H1 (cell line): ENCODE results near the gene KRT75. TPM values are rescaled to one million over a fixed set of nuclear protein-coding genes. Genes with fewer than 3 reads are reported as not detected.

ENCODE experiments used
- CTCF ChIA-PET: fragments of 300-600 bp; sonication (Branson Sonifier 250); formaldehyde crosslinking; loops from one replicate; lab custom pipeline; 2021; ENCODE audit not compliant: partially characterized antibody; lab: Charles Lee
- POLR2A ChIA-PET: fragments of 300-600 bp; sonication (Branson Sonifier 250); formaldehyde crosslinking; loops from one replicate; lab custom pipeline; 2021; ENCODE audit warnings: inconsistent platforms; ENCODE audit not compliant: partially characterized antibody; lab: Charles Lee
- DNase-seq, 2 experiments: peaks; one replicate each; pipeline versions ENCODE4 v3.0.0 to v3.0.0-alpha.2; 2010 to 2022; ENCODE audit warnings: low spot score in 2 of 2, low read depth in 1 of 2, mixed read lengths in 1 of 2
- FAIRE-seq: peaks from 2 replicates; lab custom pipeline; 2011; peaks lifted over from hg19 to GRCh38; lab: Jason Lieb, UNC
- H2AFZ ChIP-seq: 2 replicates; pipeline ENCODE4 v1.8.1; 2012; ENCODE audit warnings: low read length, inconsistent platforms
- H2AK5ac ChIP-seq: 2 replicates; pipeline ENCODE4 v1.6.1; 2013; ENCODE audit warnings: low read depth, low read length
- H2BK120ac ChIP-seq: replicated peaks from 2 replicates; pipeline ENCODE3; 2013; ENCODE audit warnings: low read depth, low read length, inconsistent platforms
- H2BK12ac ChIP-seq: 2 replicates; pipeline ENCODE4 v1.6.1; 2013; ENCODE audit warnings: low read depth, low read length
- H2BK15ac ChIP-seq: 2 replicates; pipeline ENCODE4 v1.6.1; 2013; ENCODE audit warnings: low read length
- H2BK20ac ChIP-seq: 2 replicates; pipeline ENCODE4 v1.6.1; 2013; ENCODE audit warnings: low read length
- H2BK5ac ChIP-seq: 2 replicates; pipeline ENCODE4 v1.6.1; 2013; ENCODE audit warnings: low read depth, low read length
- H3K14ac ChIP-seq: 2 replicates; pipeline ENCODE4 v1.6.1; 2013; ENCODE audit warnings: inconsistent platforms; ENCODE audit not compliant: insufficient read length
- H3K18ac ChIP-seq: 2 replicates; pipeline ENCODE4 v1.6.1; 2013; ENCODE audit warnings: low read length; ENCODE audit errors: extremely low read depth
- H3K23ac ChIP-seq: 2 replicates; pipeline ENCODE4 v1.6.1; 2013; ENCODE audit warnings: inconsistent platforms; ENCODE audit not compliant: insufficient read length
- H3K23me2 ChIP-seq: 2 replicates; pipeline ENCODE4 v1.6.1; 2013; ENCODE audit warnings: low read depth, low read length
- H3K27ac ChIP-seq: 2 replicates; pipeline ENCODE4 v1.6.1; 2011; ENCODE audit warnings: low read depth, low read length, inconsistent platforms
- H3K27me3 ChIP-seq, 4 experiments: replicated peaks in 1 of 4; 1 replicate in 1 of 4; 2 replicates in 3 of 4; pipeline versions ENCODE4 v1.6.1 to v1.8.1; 2011 to 2013; ENCODE audit warnings: low read length in 3 of 4, mild to moderate bottlenecking in 3 of 4, inconsistent platforms in 2 of 4, mixed read lengths in 2 of 4, moderate library complexity in 1 of 4; ENCODE audit not compliant: control insufficient read depth in 3 of 4, insufficient read depth in 3 of 4; ENCODE audit errors: extremely low read depth in 1 of 4
- H3K36me3 ChIP-seq, 4 experiments: 2 replicates each; pipeline versions ENCODE4 v1.6.1 to v1.8.1; 2011 to 2013; ENCODE audit warnings: mild to moderate bottlenecking in 4 of 4, low read length in 3 of 4, moderate library complexity in 2 of 4, control low read depth in 1 of 4, inconsistent platforms in 1 of 4; ENCODE audit not compliant: insufficient read depth in 4 of 4, control insufficient read depth in 2 of 4
- H3K4ac ChIP-seq: replicated peaks from 2 replicates; pipeline ENCODE3; 2013; ENCODE audit warnings: low read length, low read depth, mixed read lengths, inconsistent platforms; ENCODE audit not compliant: insufficient read length
- H3K4me1 ChIP-seq, 4 experiments: replicated peaks in 1 of 4; 1 replicate in 1 of 4; 2 replicates in 3 of 4; pipeline versions ENCODE4 v1.6.1 to v1.8.1; 2011 to 2013; ENCODE audit warnings: low read length in 3 of 4, inconsistent platforms in 2 of 4, mixed read lengths in 1 of 4; ENCODE audit not compliant: insufficient read depth in 4 of 4, control insufficient read depth in 3 of 4
- H3K4me2 ChIP-seq, 2 experiments: 2 replicates each; pipeline versions ENCODE4 v1.6.1 to v1.8.1; 2011 to 2013; ENCODE audit warnings: low read depth in 2 of 2, low read length in 2 of 2, control low read depth in 1 of 2, inconsistent platforms in 1 of 2, mild to moderate bottlenecking in 1 of 2; ENCODE audit not compliant: insufficient read depth in 1 of 2
- H3K4me3 ChIP-seq, 4 experiments: fragments of 200-600, 300-600 bp in 1 of 4; sonication (generic), shearing (Covaris generic), sonication (Bioruptor Twin) in 1 of 4; 2 replicates each; pipeline versions ENCODE4 v1.5.1 to v1.8.1; 2011 to 2016; ENCODE audit warnings: low read length in 4 of 4, low read depth in 3 of 4, control low read depth in 2 of 4, inconsistent platforms in 2 of 4, mild to moderate bottlenecking in 2 of 4, mixed read lengths in 1 of 4, moderate library complexity in 1 of 4; ENCODE audit not compliant: insufficient read depth in 2 of 4; ENCODE audit errors: extremely low read depth in 1 of 4
- H3K56ac ChIP-seq: replicated peaks from 2 replicates; pipeline ENCODE3; 2013; ENCODE audit warnings: low read depth, mild to moderate bottlenecking, mixed read lengths, low read length, inconsistent platforms; ENCODE audit not compliant: insufficient read length
- H3K79me1 ChIP-seq: 2 replicates; pipeline ENCODE4 v1.6.1; 2013; ENCODE audit warnings: low read depth, low read length, control low read depth
- H3K79me2 ChIP-seq, 2 experiments: 2 replicates each; pipeline versions ENCODE4 v1.6.1 to v1.8.1; 2012 to 2013; ENCODE audit warnings: low read length in 2 of 2, mild to moderate bottlenecking in 2 of 2, inconsistent platforms in 1 of 2; ENCODE audit not compliant: insufficient read depth in 2 of 2, control insufficient read depth in 1 of 2
- H3K9ac ChIP-seq, 4 experiments: replicated peaks in 1 of 4; 1 replicate in 1 of 4; 2 replicates in 3 of 4; pipeline versions ENCODE4 v1.6.1 to v1.8.1; 2011 to 2013; ENCODE audit warnings: low read depth in 3 of 4, low read length in 3 of 4, control low read depth in 2 of 4, mild to moderate bottlenecking in 2 of 4, moderate library complexity in 2 of 4, inconsistent platforms in 1 of 4; ENCODE audit errors: extremely low read depth in 1 of 4
- H3K9me3 ChIP-seq, 2 experiments: 2 replicates each; pipeline versions ENCODE4 v1.6.1 to v1.8.1; 2012 to 2013; ENCODE audit warnings: mild to moderate bottlenecking in 2 of 2, moderate library complexity in 2 of 2, control low read depth in 1 of 2, inconsistent platforms in 1 of 2, low read depth in 1 of 2, low read length in 1 of 2, mixed read lengths in 1 of 2; ENCODE audit not compliant: insufficient read depth in 2 of 2
- H4K20me1 ChIP-seq, 2 experiments: replicated peaks in 1 of 2; 2 replicates each; pipeline versions ENCODE3 to v1.8.1; 2011 to 2013; ENCODE audit warnings: inconsistent platforms in 2 of 2, low read length in 2 of 2, mild to moderate bottlenecking in 1 of 2; ENCODE audit not compliant: insufficient read depth in 2 of 2, control insufficient read depth in 1 of 2
- H4K5ac ChIP-seq: 2 replicates; pipeline ENCODE4 v1.6.1; 2013; ENCODE audit warnings: low read length, low read depth, mixed read lengths, inconsistent platforms; ENCODE audit not compliant: insufficient read length
- H4K8ac ChIP-seq: 2 replicates; pipeline ENCODE4 v1.8.0; 2013; ENCODE audit warnings: mild to moderate bottlenecking, moderate library complexity, low read length, inconsistent platforms; ENCODE audit not compliant: insufficient read depth; ENCODE audit errors: extremely low read depth
- H4K91ac ChIP-seq: replicated peaks from 2 replicates; pipeline ENCODE3; 2013; ENCODE audit warnings: low read length, mixed read lengths, inconsistent platforms; ENCODE audit not compliant: insufficient read length
- ASH2L ChIP-seq: fragments of 200-600, 300-600 bp; sonication (generic); IDR thresholded peaks from one replicate; pipeline ENCODE4 v1.7.1; 2017; ENCODE audit warnings: low read length
- BACH1 ChIP-seq: IDR thresholded peaks from 2 replicates; pipeline ENCODE4 v1.6.1; 2012; ENCODE audit warnings: low read length, improper control_type of control experiment
- BCL11A ChIP-seq, 2 experiments: IDR thresholded peaks; one replicate each; pipeline ENCODE4 v1.6.1; 2011; ENCODE audit warnings: low read depth in 2 of 2, low read length in 2 of 2, mild to moderate bottlenecking in 2 of 2
- EP300 ChIP-seq, 2 experiments: IDR thresholded peaks; 1 replicate in 1 of 2; 2 replicates in 1 of 2; pipeline ENCODE4 v1.6.1; 2011 to 2012; ENCODE audit warnings: low read depth in 2 of 2, low read length in 2 of 2, mild to moderate bottlenecking in 2 of 2, borderline replicate concordance in 1 of 2, inconsistent platforms in 1 of 2, moderate library complexity in 1 of 2
- HDAC6 ChIP-seq: IDR thresholded peaks from one replicate; pipeline ENCODE4 v1.7.1; 2012; ENCODE audit warnings: low read depth, mild to moderate bottlenecking, inconsistent platforms, low read length, moderate library complexity
- JUND ChIP-seq: IDR thresholded peaks from 2 replicates; pipeline ENCODE4 v1.6.1; 2011; ENCODE audit warnings: mild to moderate bottlenecking, improper control_type of control experiment, low read length
- MAFK ChIP-seq: IDR thresholded peaks from 2 replicates; pipeline ENCODE4 v1.6.1; 2012; ENCODE audit warnings: low read depth, mild to moderate bottlenecking, improper control_type of control experiment, low read length
- POU5F1 ChIP-seq: IDR thresholded peaks from 2 replicates; pipeline ENCODE4 v1.6.1; 2011; ENCODE audit warnings: low read depth, mild to moderate bottlenecking, low read length, moderate library complexity
- SP4 ChIP-seq: IDR thresholded peaks from 2 replicates; pipeline ENCODE4 v1.6.1; 2012; ENCODE audit warnings: low read length, inconsistent platforms
- SRF ChIP-seq: IDR thresholded peaks from 2 replicates; pipeline ENCODE4 v1.6.1; 2011; ENCODE audit warnings: mild to moderate bottlenecking, low read depth, low read length, moderate library complexity
- TAF1 ChIP-seq: IDR thresholded peaks from 2 replicates; pipeline ENCODE4 v1.6.1; 2011; ENCODE audit warnings: mild to moderate bottlenecking, low read depth, low read length
- TEAD4 ChIP-seq: IDR thresholded peaks from 2 replicates; pipeline ENCODE4 v1.6.1; 2012; ENCODE audit warnings: low read depth, low read length, inconsistent platforms, mixed read lengths
- ZNF274 ChIP-seq: IDR thresholded peaks from 2 replicates; pipeline ENCODE4 v1.7.0; 2012; ENCODE audit warnings: low read length, borderline replicate concordance; ENCODE audit errors: extremely low read depth
- WGBS, 2 experiments: shearing (Covaris generic) in 1 of 2; methylation state at CpG; one replicate each; pipeline versions ENCODE4 v1.1.6 to v1.1.7; 2013 to 2015; ENCODE audit warnings: low lambda C conversion rate in 2 of 2, mixed read lengths in 2 of 2, inconsistent platforms in 1 of 2, low coverage in 1 of 2, missing lambda C conversion rate in 1 of 2; ENCODE audit not compliant: insufficient replicate concordance in 2 of 2, insufficient coverage in 1 of 2, insufficient read length in 1 of 2; ENCODE audit errors: extremely low coverage in 1 of 2, missing lambda C conversion rate in 1 of 2; 5-methylcytosine and 5-hydroxymethylcytosine counted together
- polyA plus RNA-seq, 7 experiments: library from polyadenylated mRNA; depleted of rRNA in 3 of 7; stranded (reverse) in 5 of 7; unstranded in 2 of 7; fragments of >200 nt in 5 of 7; fragments of 200-250 nt in 2 of 7; gene quantifications; 1 replicate in 5 of 7; 2 replicates in 1 of 7; 4 replicates in 1 of 7; pipeline versions ENCODE4 v1.2.1 to v1.2.3, GENCODE V29; 2011 to 2013; ENCODE audit warnings: missing spikeins in 2 of 7, mixed read lengths in 2 of 7
- total RNA-seq: library from RNA; stranded (reverse); fragmentation: NEBNext Ultra II Directional; extraction: Animal tissue kit (Norgen Biotek cat#: 25700); gene quantifications from 2 replicates; pipeline ENCODE4 v1.2.1, GENCODE V29; 2021

KRT75 gene
- total and polyA plus RNA-seq, 2 of the 8 experiments (the other 6 are each of a cell fraction or from before 2014, with no cell fraction given) = not detected

DNA sequence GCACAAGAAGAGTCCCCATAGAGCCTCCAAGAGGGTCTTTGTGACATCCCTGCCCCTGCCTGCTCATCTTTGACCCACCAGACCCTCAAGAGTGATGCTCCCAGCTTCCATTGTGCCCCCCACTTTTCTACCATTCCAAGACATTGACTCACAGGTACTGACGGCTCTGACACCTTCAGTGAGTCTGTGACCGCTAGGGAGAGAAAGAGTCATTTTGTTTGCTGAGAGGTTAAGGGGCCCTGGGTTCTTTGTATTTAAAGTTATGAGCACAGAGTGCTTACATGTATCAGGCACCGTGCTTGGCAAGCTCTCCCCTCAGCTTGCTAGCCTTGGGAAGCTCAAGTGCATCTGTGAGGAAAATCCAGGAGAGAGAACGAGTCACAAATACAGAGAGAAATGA, 21.0 kb downstream of the KRT75 start:
- no peak overlapping the region for H3K4me2 ChIP-seq
- TF ChIP-seq BCL11A (IDR thresholded peaks at IDR 0.05; ENCODE audit: low read depth in 2 of 2, low read length in 2 of 2) (no peak), ZNF274 (no peak), MAFK (no peak), EP300 (IDR thresholded peaks at IDR 0.05; ENCODE audit: borderline replicate concordance in 1 of 2, low read depth in 2 of 2, low read length in 2 of 2) (no peak), POU5F1 (no peak), ASH2L (no peak), HDAC6 (no peak), TAF1 (no peak), TEAD4 (no peak), JUND (no peak), SP4 (no peak), BACH1 (no peak), SRF (no peak)
- TF ChIP-seq, all 59 proteins: peak for 0
- Histone ChIP-seq H2BK20ac (no peak overlapping the region), H2AK5ac (no peak overlapping the region), H2BK5ac (no peak overlapping the region), H4K5ac (no peak overlapping the region), H3K9me3 (peaks cover 0 to 7% of the 10 kb centered on the region in 2 experiments; a peak in 1 of 4 replicates), H4K91ac (no peak overlapping the region), H3K23me2 (no peaks in the 10 kb centered on the region), H3K18ac (no peak overlapping the region), H3K79me1 (no peaks in the 10 kb centered on the region), H2BK120ac (no peak overlapping the region), H3K4me1 (no peaks in the 10 kb centered on the region), H3K36me3 (no peaks in the 10 kb centered on the region), H3K9ac (no peak overlapping the region), H2AFZ (no peak overlapping the region), H4K8ac (no peak overlapping the region), H2BK15ac (no peak overlapping the region), H3K27ac (no peak overlapping the region), H2BK12ac (no peak overlapping the region), H4K20me1 (no peaks in the 10 kb centered on the region), H3K14ac (no peak overlapping the region), H3K4ac (no peak overlapping the region), H3K56ac (no peak overlapping the region), H3K27me3 (no peaks in the 10 kb centered on the region), H3K23ac (no peak overlapping the region), H3K4me3 (no peak overlapping the region), H3K79me2 (no peaks in the 10 kb centered on the region)
- ChIA-PET CTCF (interaction anchor here (0.6 to 7.8 kb wide), 33 partner anchors 10 to 467 kb away, joined by 3 to 46 read pairs (median 4); partner anchors contain the start of genes KRT5 and KRT74), POLR2A (no interaction called here)
- FAIRE-seq = no peak
- DNase-seq = no peak
- 75% methylated on average over 4 of the region's 4 CpGs; no CpG with 5 or more reads in 1 of the 2 experiments for WGBS, 2 experiments
